ENCODE results near the gene LPCAT3.

- TF ChIP-seq CTCF (conservative IDR thresholded peaks at IDR 0.05) (no peak), ZFX (IDR thresholded peaks at IDR 0.05) (no peak)
Observed at GRCh38 chr12:6935371-6936193, 82.7 kb downstream of the LPCAT3 start.
